Parathyroid adenoma (tissue), 2 donors: ENCODE measurements around the gene WFS1.
A peak's percentile ranks its signal among the peaks of the same experiment; 100 is the strongest.

Experiments used
- H2AFZ ChIP-seq: fragments of 300-600 bp; sonication (generic); one replicate; pipeline ENCODE4 v1.7.0; 2017; ENCODE audit warnings: antibody characterized with exemption, mild to moderate bottlenecking
- H3K27ac ChIP-seq: fragments of 300-600 bp; sonication (generic); one replicate; pipeline ENCODE4 v1.7.0; 2017
- H3K27me3 ChIP-seq: fragments of 300-600 bp; sonication (generic); one replicate; pipeline ENCODE4 v1.7.0; 2017; ENCODE audit warnings: low read length; ENCODE audit not compliant: control insufficient read depth, insufficient read depth
- H3K36me3 ChIP-seq: fragments of 300-600 bp; sonication (generic); one replicate; pipeline ENCODE4 v1.7.0; 2017; ENCODE audit warnings: low read length; ENCODE audit not compliant: control insufficient read depth, insufficient read depth
- H3K4me1 ChIP-seq: fragments of 300-600 bp; sonication (generic); one replicate; pipeline ENCODE4 v1.7.0; 2017; ENCODE audit warnings: control low read depth
- H3K4me2 ChIP-seq: fragments of 300-600 bp; sonication (generic); one replicate; pipeline ENCODE4 v1.7.0; 2017; ENCODE audit warnings: low read length
- H3K4me3 ChIP-seq: fragments of 300-600 bp; sonication (generic); one replicate; pipeline ENCODE4 v1.7.0; 2017; ENCODE audit warnings: low read depth, low read length
- H3K79me2 ChIP-seq: fragments of 300-600 bp; sonication (generic); one replicate; pipeline ENCODE4 v1.7.0; 2017; ENCODE audit warnings: control low read depth
- H3K9ac ChIP-seq: fragments of 300-600 bp; sonication (generic); one replicate; pipeline ENCODE4 v1.7.0; 2017; ENCODE audit warnings: mild to moderate bottlenecking
- H3K9me3 ChIP-seq: fragments of 300-600 bp; sonication (generic); one replicate; pipeline ENCODE4 v1.7.0; 2017; ENCODE audit warnings: low read length; ENCODE audit not compliant: control insufficient read depth
- CTCF ChIP-seq: fragments of 300-600 bp; sonication (generic); IDR thresholded peaks from one replicate; pipeline ENCODE4 v1.7.0; 2017; ENCODE audit warnings: antibody characterized with exemption, mild to moderate bottlenecking
- donor health status: primary hyperparathyroidism.

Gene WFS1

GRCh38 chr4:6263526-6264224, 6.0 kb upstream of the WFS1 start:
- Histone ChIP-seq H3K4me1 (no peaks in the 10 kb centered on the region), H3K27me3 (no peaks in the 10 kb centered on the region), H3K9me3 (no peaks in the 10 kb centered on the region), H3K4me2 (no peak overlapping the region), H3K27ac (no peak overlapping the region), H3K4me3 (no peak overlapping the region), H2AFZ (no peak overlapping the region), H3K79me2 (no peaks in the 10 kb centered on the region), H3K36me3 (no peaks in the 10 kb centered on the region), H3K9ac (no peak overlapping the region)
- no peak for TF ChIP-seq CTCF

GRCh38 chr4:6264225-6264540, 5.5 kb upstream of the WFS1 start:
- Histone ChIP-seq H3K27ac (no peak overlapping the region), H3K79me2 (no peaks in the 10 kb centered on the region), H3K4me2 (no peak overlapping the region), H3K36me3 (no peaks in the 10 kb centered on the region), H2AFZ (no peak overlapping the region), H3K9ac (no peak overlapping the region), H3K9me3 (no peaks in the 10 kb centered on the region), H3K27me3 (no peaks in the 10 kb centered on the region), H3K4me1 (no peaks in the 10 kb centered on the region), H3K4me3 (no peak overlapping the region)
- TF ChIP-seq CTCF = peak; percentile 21

GRCh38 chr4:6265546-6265945, 4.1 kb upstream of the WFS1 start:
- no peak for TF ChIP-seq CTCF
- H3K9me3 ChIP-seq = no peaks in the 10 kb centered on the region

GRCh38 chr4:6267573-6267972, 2.1 kb upstream of the WFS1 start:
- H3K4me2 ChIP-seq = no peak overlapping the region
- H3K36me3 ChIP-seq = no peaks in the 10 kb centered on the region
- no peak overlapping the region for H3K27ac ChIP-seq
- H3K27me3 ChIP-seq = no peaks in the 10 kb centered on the region
- no peak for TF ChIP-seq CTCF
- no peak overlapping the region for H2AFZ ChIP-seq
- no peak overlapping the region for H3K4me3 ChIP-seq
- H3K9me3 ChIP-seq = no peaks in the 10 kb centered on the region
- H3K4me1 ChIP-seq = no peaks in the 10 kb centered on the region
- H3K9ac ChIP-seq = no peak overlapping the region
- no peaks in the 10 kb centered on the region for H3K79me2 ChIP-seq

More at GRCh38 chr4:6265546-6265945, 4.1 kb upstream of the WFS1 start:
- Histone ChIP-seq H2AFZ (no peak overlapping the region), H3K36me3 (no peaks in the 10 kb centered on the region), H3K79me2 (no peaks in the 10 kb centered on the region), H3K4me3 (no peak overlapping the region), H3K9ac (no peak overlapping the region), H3K4me2 (no peak overlapping the region), H3K27ac (no peak overlapping the region), H3K27me3 (no peaks in the 10 kb centered on the region), H3K4me1 (no peaks in the 10 kb centered on the region)
